Hepatocyte (in vitro differentiated cells): ENCODE data around the gene TAS2R39.
"Not testable (repeated sequence)": the region's sequence is repeated elsewhere in the genome, so short reads cannot be mapped to it uniquely, and the experiment has no call there.

Experiments used
- CTCF ChIP-seq: fragments of 200-600 bp; sonication (generic); IDR thresholded peaks from 2 replicates; pipeline ENCODE4 v1.5.1; 2016; ENCODE audit warnings: antibody characterized with exemption, mild to moderate bottlenecking; ENCODE audit not compliant: poor library complexity
- EZH2 ChIP-seq: fragments of 200-600 bp; sonication (generic); IDR thresholded peaks from 2 replicates; pipeline ENCODE4 v1.6.1; 2016; ENCODE audit warnings: antibody characterized with exemption, mild to moderate bottlenecking, borderline replicate concordance
- EZH2phosphoT487 ChIP-seq: fragments of 200-600 bp; sonication (generic); IDR thresholded peaks from one replicate; pipeline ENCODE4 v1.6.1; 2018; ENCODE audit warnings: antibody characterized with exemption, mild to moderate bottlenecking, low read depth, moderate library complexity; ENCODE audit not compliant: unreplicated experiment, severe bottlenecking

GRCh38 chr7:143150696-143151095 lies 32.5 kb upstream of the TAS2R39 start:
- TF ChIP-seq EZH2phosphoT487, CTCF, EZH2: not testable (repeated sequence)
